DMS114 treated with DMSO at 0.1 percent for 48 hours (cell line): ENCODE results near the gene ANKRD29.
A peak's percentile ranks its signal among the peaks of the same experiment; 100 is the strongest.
"Not testable (repeated sequence)": the region's sequence is repeated elsewhere in the genome, so short reads cannot be mapped to it uniquely, and the experiment has no call there.

Experiments
- DNase-seq: peaks from one replicate; lab custom pipeline; 2025; ENCODE audit not compliant: unreplicated experiment; lab: John Stamatoyannopoulos, UW

ANKRD29 gene

DNA sequence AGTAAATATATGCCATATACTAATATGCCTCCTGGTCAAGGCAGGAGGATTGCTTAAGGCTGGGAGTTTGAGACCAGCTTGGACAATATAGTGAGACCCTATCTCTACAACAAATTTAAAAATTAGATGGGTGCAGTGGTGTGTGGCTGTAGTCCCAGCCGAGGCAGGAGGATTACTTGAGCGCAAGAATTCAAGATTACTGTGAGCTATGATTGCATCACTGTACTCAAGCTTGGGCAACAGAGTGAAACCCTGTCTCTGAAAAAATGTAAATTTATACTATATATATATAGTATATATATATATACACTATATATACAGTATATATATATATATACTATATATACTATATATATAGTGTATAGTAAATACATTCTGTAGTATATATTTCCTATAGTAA, 46.5 kb downstream of the ANKRD29 start:
- no peak for DNase-seq

GRCh38 chr18:23614891-23615290, 47.8 kb downstream of the ANKRD29 start:
- no peak for DNase-seq

GRCh38 chr18:23614413-23614812, 48.3 kb downstream of the ANKRD29 start:
- DNase-seq, result no peak

DNA sequence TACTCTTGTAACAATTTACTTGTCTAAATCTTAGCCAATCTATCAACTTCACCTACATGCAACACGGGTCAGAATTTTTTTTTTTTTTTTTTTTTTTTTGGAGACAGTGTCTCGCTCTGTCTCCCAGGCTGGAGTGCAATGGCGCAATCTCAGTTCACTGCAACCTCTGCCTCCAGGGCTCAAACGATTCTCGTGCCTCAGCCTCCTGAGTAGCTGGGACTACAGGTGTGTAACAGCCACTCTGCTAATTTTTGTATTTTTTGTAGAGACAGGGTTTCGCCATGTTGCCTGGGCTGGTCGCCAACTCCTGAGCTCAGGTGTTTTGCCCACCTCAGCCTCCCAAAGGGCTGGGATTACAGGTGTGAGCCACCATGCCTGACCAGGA, 49.6 kb downstream of the ANKRD29 start:
- DNase-seq, result not testable (repeated sequence)

GRCh38 chr18:23612434-23613090, 50.1 kb downstream of the ANKRD29 start:
- no peak for DNase-seq

GRCh38 chr18:23609390-23610023, 53.2 kb downstream of the ANKRD29 start:
- no peak for DNase-seq

GRCh38 chr18:23608211-23608610, 54.5 kb downstream of the ANKRD29 start:
- no peak for DNase-seq

DNA sequence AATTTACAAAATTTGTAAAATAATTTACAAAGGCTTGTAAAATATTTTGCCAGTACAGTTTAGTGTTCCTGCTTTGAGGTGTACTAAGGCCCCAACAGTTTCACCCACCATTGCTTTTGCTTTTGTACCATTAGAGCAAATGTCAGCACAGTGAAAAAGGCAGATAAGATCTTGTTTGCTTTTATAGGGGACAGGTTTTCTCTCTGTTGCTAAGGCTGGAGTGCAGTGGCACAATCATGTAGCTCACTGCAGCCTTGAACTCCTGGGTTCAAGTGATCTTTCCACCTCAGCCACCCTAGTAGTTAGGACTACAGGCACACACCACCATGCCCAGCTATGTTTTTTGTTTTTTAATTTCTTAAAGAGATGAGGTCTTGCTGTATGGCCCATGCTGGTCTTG, 56.8 kb downstream of the ANKRD29 start:
- no peak for DNase-seq

DNA sequence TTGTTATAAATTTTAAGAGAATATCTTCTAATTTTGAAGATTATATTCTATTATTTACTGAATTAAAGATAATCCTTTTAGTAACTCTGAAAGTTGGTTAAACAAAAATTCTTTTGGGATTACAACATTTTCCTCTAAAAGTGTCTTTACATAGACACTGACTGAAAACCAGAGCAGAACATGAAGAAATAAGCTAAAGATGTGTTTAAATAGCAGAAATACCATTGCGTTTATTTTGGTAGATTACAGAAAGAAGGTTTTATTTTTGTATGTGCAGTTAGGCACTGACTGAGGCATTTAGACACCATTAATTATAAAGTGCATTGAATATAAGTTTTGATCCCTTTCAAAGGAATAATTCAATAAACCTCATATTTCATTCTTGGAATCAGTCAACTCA, 62.9 kb downstream of the ANKRD29 start:
- DNase-seq, result no peak

GRCh38 chr18:23596183-23596582, 66.5 kb downstream of the ANKRD29 start:
- DNase-seq, result no peak

DNA sequence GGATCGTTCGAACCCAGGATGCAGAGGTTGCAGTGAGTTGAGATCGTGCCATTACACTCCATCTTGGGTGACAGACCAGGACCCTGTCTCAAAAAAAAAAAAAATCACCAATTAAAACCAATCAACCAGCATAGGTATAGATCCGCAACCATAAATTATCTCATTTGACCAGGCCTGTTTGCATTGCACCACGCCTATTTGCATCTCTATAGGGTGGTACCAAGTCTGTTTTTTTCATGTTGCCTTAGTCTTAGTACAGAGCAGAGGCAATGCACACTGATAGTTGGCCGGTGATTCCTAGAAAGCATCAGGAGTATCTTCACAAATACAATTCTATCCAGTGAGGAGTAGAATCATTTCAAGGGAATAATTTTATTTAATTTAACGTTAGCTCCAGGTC, 67.1 kb downstream of the ANKRD29 start:
- no peak for DNase-seq

DNA sequence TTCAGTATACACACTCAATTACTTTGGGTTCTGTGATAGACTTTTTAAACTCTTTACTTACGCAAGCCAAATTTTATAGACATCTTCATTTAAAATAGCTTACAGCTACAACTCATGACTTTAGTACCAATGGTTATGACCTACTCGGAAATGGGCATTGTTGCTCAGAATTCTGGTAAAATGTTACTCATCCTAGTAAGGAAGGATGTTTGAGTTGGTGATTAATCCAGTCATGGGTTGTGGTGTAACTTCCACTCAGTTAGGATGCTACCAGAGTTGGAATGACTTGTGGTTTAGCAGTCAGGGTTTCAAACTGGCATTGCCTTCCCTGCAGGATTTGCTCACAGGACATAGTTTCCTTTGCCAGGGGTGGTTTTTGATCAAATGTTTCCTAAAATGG, 69.0 kb downstream of the ANKRD29 start:
- no peak for DNase-seq

DNA sequence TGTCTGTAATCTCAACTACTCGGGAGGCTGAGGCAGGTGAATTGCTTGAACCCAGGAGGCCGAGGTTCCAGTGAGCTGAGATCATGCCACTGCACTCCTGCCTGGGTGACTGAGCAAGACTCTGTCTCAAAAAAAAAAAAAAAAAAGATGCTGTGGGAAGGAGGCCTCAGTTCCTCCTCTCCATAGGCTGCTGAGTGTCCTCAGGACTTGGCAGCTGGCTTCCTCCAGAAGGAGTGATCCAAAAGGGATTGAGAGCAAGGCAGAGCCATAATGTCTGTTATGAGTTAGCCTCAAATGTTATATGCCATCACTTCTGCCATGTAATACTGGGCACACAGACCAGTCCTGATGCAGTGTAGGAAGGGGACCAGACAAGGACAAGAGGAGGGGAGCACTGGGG, 69.8 kb downstream of the ANKRD29 start:
- DNase-seq, result no peak

DNA sequence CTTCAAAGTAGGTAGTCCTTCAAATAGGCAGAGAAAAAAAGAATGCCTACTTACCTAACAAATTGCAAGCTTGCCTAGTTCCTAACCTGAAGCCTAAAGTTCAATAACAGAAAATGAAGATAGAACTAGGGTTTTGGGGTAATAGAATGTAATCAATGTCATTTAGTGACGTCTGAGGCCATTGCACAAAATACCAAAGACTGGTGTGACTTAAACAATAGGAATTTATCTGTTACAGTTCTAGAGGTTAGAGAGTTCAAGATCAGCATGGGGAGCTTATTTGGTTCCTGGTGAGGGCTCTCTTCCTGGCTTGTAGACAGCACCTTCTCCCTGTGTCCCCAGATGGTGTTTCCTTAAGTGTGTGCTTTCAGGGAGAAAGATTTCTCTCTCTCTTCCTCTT, 71.7 kb downstream of the ANKRD29 start:
- no peak for DNase-seq

DNA sequence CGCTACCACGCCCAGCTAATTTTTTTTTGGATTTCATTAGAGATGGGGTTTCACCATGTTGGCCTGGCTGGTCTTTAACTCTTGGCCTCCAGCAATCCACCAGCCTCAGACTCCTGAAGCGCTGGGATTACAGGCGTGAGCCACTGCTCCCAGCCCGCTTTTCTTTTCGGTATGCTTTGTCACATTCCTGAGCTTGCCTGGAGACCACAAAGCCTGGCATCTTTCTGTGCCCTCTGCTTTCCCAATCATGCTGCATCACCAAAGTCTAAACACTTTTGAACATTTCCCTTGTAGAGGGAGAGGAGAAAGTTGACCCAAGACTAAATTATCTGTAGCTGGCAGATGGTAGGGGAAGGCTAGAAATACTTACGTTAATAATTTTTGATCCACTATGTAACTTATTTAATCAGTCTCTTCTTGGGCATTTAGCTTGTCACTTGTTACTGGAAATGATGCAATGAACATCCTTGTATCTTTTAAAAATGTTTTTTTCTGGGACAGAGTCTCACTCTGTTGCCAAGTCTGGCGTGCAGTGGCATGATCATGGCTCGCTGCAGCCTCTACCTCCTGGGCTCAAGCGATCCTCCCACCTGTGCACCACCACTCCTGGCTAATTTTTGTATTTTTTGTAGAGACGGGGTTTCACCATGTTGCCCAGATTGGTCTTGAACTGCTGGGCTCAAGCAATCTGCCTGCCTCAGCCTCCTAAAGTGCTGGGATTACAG, 73.7 kb downstream of the ANKRD29 start:
- no peak for DNase-seq

DNA sequence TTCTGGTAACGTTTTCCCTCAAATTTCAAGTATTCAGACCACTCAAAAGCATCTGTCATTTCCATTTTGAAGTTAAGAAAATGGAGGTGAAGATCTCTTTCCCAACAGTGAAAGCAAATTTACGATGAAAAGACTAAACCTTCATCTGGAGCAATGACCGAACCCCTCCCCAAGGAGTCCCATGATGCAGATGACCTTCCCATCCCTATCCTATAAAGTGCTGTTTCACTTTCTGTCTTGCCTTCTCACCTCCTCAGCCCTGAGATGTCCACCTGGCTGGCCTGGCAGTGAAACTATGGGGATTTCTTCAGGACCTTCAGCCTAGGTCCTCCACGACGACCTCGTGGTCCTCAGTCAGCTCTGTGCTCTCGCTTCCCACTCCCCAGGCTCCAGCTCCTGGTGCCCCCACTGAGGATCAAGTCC, 75.5 kb downstream of the ANKRD29 start:
- no peak for DNase-seq

- peak; percentile 77 for DNase-seq
Observed at GRCh38 chr18:23586249-23587196, 76.2 kb downstream of the ANKRD29 start, which contains the start of gene NPC1. TSS of gene NPC1 (minus strand) at chr18:23586506. CDS start at chr18:23586343, 163 bp downstream.

DNA sequence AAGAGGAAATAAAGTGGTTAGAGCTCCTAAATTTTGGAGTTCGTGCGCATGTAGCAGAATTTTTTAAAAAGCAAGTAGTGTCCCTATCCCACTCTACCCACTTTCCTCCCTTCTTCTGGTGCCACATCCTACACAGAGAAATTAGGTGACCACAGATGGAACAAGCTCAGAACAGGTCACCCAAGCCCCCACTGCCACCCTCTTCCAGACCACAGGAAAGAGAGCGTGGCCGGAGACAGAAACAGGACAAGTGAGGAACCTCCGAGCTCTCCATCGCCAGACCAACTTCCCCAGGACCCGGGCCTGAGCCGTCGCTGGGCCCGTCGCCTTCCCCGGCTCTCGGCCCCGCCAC, 76.8 kb downstream of the ANKRD29 start:
- DNase-seq, result no peak

- DNase-seq, result no peak
Observed at GRCh38 chr18:23585007-23585871, 77.5 kb downstream of the ANKRD29 start.
